ENCODE results near the gene SH3RF3.

The SH3RF3 gene

DNA sequence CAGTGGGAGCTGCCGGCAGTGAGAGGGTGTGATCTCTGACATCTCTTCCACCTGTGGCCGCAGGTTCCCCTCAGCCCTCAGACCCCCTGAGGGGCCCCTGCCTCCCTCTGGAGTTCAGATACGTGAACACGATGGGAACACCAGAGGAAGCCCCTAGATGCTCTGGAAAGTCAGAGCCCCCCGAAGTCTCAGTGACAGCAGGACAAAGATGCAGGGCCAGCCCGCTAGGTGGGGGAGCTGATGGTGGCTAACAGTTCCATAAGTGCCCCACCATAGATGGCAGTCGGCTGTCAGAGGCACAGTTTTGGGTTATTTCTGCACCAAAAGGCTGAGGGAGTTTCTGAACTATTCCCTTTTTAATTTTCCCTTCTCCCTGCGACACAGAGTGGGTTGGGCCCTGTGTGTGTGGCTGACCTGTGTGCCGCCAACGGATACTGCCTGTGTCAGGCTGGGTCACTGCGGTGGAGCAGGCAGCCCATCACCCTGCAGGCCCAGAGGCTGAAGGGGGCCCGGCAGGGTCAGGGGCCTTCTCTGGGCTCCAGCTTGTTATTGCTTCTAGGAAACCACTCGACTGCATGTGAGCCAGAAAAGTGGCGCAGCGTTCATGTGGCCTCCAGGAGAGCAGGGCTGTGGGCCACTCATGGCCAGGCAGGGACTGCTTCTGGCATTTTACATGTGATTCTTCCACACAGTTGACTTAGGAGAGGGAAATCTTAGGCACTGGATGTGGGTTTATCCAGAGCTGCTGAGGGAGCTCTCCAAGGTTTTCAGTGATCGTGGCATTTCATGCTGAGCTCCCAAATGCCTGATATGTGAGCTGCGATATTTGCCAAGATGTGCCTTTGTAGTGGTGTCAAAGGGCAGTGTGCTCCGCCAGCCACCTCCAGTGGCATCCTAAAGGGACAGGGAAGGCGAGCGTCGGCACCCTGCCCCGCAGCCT is 225.1 kb downstream of the SH3RF3 start:
- no peak for DNase-seq (ENCODE audit: low read depth)

DNA sequence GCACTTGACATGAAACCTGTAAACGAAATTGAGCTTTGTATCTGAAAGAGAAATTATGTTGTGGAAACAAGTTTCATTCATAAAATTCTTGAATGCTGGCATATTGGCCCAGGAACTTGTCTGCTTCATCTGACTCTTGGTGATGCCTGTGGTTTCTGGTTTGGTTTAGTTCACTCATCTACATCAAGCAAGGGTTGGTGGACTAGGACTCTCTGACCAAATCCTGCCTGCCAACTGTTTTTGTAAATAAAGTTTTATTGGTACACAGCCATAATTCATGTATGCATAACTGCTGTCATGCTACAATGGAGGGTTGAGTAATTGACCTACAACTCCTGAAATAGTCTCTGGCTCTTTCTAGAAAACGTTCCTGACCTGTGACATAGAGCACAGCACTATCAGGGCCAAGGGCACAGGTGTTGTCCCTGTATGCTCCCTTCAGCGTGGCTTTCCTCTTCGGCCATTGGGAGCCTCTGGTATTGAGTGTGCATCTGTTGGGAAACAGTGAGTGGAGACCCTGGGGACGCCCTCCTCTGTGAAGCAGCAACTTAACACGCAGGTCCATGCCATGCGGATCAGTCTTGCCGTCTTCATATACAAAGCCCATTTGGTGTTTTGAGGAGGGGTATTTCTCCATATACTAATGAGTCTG is 226.3 kb downstream of the SH3RF3 start:
- no peak for DNase-seq (ENCODE audit: low read depth)

DNA sequence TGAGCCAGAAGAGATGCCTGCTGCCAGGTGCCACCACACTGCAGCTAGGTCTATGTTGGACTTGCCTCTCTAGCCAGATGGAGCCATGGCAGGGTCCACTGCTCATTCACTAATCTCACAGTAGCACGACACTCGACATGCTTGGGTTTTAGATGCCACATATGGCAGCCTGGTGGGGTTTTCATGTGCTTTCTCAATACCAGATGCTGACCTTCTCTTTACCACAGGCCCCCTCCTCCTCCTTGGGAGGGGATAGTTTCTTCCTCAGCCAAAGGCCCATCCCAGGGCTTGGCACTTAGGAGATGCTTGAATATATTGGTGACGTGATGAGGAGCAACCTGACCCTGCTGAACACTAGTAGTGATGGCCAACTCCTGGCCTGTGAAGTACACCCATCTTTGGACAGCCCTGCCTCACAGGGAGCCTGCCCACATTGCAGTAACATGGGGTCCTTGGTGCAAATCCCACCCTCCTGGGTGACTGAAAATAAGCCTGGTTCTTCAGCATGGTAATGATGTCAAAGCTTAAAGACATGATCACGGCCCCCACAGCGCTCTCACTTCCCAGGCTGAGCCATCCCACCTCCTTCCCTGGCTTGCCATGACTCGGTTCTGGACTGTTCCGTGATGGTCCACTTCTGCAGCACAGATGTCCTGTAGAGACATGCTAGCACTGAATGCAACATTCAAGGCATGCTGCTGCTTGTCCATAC is 227.5 kb downstream of the SH3RF3 start:
- DNase-seq (ENCODE audit: low read depth), result no peak

DNA sequence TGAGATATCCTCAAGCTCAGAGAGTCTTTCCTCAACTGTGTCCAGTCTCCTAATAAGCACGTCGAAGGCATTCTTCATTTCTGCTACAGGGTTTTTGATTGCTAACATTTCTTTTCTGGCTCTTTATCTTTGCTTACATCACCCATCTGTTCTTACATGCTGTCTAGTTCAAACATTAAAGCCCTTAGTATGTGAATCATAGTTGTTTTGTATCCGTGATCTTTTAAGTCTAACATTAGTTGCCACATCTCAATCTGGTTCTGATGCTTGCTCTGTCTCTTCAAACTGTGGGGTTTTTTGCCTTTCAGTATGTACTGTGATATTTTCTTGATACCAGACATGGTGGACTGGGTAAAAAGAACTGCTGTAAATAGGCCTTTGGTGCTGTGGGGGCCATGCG is 235.2 kb downstream of the SH3RF3 start:
- DNase-seq (ENCODE audit: low read depth), result no peak

DNA sequence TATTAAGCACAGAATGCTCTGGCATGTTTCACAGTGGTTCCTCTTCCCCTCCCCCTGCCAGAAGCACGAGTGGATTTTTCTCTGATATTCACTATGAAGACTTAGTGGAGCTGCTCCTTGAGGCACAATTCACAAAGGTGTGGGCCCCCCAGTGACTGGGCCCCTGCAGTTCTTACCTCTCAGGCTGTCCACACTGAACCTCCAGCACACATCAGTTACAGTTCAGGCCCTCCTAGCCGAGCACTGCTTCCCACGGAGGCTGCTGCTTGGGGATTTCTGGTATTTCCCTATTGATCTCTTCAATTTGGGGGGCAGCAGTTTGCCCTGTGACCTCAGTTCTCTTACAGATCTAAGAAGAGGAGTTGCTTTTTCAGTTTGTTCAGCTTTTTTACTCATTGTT is 236.1 kb downstream of the SH3RF3 start:
- DNase-seq (ENCODE audit: low read depth), result no peak

DNA sequence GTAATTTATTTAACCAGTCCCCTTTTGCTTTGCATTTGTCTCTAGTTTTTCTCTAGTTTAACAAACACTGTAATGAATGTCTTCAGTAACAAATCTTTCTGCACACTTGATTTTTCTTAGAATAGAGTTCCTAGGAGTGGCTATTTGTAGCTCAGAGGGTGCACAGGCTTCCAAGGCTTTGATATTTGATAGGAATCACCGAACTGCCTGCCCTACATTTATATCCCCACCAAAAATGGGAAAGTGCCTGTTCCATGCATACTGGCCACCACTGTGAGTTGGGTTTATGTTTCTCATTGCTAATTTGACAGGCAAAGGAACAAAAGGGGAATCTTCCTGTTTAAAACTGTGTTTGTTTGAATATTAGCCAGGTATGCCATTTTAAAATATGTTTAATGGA is 238.7 kb downstream of the SH3RF3 start:
- DNase-seq (ENCODE audit: low read depth), result no peak

DNA sequence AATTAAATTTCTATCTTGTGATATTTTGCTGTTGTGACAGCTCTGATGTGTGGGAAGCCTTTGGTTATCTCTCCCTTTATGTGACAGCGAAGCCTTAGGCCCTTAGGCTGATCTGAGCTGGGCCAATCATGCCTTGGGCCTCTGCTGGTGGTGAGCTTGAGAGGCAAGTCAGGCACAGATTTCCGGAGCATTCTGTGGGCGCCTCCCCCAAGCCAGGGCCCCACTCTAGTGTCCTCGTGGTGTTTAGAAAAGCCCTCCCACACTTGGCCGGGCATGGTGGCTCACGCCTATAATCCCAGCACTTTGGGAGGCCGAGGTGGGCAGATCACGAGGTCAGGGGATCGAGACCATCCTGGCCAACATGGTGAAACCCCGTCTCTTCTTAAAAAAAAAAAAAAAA is 239.8 kb downstream of the SH3RF3 start:
- no peak for DNase-seq (ENCODE audit: low read depth)

DNA sequence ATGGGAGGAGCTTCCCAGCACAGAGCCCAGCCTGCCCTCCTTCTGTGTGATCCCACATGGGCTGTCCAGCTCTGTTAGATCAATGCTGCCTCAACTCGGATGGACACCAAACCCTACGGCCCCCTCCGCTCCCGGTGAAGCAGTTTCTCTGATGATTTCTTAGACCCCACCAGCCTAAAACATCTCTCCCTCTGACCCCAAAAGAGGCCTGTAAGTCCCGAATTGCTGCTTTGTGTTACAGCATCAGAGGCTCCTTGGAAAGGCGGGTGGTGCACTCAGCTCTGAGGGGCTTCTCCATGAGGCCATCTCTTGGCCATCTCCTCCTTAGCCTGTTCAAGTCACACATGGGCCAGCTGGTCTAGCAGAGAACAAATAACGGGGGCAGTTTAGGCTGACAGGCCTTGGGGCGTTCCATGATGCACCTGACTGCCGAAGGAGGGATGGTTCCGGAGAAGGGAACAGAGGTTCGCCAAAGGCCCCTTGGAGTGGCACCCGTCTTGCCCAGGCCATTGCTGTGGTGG is 240.7 kb downstream of the SH3RF3 start:
- DNase-seq (ENCODE audit: low read depth), result no peak

DNA sequence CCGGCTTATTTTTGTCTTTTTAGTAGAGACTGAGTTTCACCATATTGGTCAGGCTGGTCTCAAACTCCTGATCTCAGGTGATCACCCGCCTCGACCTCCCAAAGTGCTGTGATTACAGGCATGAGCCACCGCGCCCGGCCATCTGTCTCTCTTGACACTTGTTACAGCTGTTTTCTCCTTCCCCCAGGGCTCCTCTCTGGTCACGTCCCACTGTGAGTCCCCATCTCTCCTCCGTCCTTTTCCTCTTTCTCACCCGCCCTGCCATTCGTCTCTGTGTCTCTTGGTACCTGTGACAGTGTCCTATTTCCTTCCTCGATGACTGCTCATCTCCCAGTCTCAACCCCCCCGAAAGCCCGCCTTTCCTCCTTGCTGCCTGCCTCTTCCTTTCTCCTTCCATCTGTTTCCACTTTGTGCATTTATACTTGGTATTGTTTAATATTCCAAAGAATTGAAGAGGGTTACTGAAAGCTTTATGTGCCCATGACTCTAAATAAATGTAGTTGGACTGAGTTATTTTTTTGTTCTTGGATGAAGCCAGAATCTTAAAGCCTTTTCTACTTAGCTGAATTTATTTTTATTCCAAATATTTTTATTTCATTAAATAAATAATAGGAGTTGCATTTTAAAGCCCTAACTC is 241.5 kb downstream of the SH3RF3 start:
- no peak for DNase-seq (ENCODE audit: low read depth)

DNA sequence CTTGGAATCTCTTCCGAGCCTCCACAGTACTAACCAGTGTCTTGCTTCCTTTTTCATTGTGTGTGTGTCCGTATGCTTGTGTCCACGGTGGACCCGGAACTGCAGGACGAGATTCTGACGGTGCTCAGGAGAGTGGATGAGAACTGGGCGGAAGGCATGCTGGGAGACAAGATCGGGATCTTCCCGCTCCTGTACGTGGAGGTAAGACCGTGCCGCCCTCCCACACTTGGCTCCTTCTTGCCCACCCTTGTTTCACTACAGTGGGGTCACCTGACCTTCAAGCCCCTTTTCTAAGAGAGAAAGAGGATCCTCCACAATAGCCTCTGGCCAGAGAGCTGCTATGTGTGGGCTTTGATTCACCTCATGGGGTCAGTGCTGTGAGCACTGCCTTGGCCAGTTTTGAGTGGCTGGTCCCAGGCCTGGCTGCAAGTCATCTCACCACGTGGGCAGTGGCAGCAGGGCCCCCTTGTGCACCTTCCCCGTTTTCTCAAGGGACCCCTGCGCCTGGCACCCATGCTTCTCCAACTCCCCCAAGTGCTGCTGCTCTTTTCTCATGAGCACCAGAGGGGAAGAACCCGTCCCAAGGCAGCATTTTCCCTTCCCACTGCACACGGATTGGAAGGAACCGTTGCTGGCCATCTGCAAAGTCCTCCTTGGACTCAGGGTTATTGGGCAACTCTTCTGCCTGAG is 242.6 kb downstream of the SH3RF3 start:
- no peak for DNase-seq (ENCODE audit: low read depth)

DNA sequence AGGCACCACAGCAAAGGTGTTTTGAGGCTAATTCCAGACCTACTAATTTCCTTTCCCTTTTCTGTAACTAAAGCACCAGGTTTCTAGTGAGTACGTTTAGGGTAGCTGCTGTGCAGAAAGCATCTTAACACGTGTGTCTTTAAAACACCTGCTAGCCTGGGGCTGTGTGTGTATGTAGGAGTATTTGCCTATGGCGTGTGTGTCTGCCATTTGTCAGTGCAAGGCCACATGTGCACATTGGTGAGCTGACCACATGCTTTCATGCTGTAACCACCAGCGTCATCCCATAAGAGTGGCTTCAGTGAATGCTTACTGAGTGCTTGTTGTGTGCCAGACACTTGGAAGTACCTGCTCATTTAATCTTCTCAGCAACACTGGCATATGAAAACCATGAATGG is 243.2 kb downstream of the SH3RF3 start:
- DNase-seq (ENCODE audit: low read depth), result no peak

DNA sequence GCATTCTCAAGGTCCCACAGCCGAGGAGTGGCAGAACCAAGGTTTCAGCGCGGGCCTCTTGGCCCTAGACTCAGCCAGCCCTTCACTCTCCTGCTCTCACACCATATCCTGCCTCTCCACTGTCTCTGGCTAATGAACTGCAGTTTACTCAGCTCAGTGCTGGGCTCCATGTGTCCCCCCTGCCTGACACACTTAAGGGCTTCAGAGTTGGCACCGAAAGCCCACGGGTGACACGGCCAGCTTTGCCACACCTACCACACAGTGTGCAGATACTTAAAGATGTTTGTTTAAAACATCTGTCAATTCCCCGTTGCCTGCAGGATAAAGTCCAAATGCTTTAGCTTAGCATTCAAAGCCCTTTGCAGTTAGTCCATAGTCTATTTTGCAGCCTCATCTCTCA is 243.6 kb downstream of the SH3RF3 start:
- DNase-seq (ENCODE audit: low read depth), result no peak

DNA sequence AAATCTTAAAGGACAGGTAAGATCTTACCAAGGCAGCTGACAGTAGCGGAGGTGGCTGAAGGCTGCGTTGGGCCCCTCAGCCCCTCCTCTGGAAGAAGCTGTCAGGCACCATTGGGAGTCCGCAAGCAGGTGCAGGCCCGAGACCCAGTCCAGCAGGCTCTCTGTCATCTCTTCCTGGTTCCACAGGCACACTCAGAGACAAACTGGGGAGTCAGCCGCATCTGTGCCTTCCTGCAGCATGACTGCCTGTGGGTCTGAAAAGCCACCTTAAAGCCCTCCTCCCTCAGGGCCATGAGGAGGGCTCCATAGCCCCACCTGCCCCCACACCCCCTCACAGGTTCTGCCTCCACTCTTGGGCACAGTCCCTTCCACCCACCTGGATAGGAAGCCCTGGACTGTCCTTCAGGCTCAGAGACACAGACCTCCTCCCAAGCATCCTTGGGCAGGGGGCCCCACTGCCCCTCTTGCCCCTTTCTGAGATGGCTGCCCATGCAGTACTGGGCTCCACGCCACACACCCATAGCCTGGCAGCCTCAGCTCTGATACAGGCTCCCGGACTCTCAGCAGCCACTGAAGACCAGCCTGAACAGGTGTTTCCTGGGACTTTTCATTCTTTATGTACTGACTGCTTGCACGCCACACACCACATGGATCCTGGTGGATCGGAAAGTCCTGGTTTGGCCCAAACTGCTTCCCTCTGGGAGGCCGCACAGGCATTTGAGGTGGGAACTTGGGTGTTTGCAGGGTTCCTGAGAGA is 245.0 kb downstream of the SH3RF3 start:
- DNase-seq (ENCODE audit: low read depth), result no peak

DNA sequence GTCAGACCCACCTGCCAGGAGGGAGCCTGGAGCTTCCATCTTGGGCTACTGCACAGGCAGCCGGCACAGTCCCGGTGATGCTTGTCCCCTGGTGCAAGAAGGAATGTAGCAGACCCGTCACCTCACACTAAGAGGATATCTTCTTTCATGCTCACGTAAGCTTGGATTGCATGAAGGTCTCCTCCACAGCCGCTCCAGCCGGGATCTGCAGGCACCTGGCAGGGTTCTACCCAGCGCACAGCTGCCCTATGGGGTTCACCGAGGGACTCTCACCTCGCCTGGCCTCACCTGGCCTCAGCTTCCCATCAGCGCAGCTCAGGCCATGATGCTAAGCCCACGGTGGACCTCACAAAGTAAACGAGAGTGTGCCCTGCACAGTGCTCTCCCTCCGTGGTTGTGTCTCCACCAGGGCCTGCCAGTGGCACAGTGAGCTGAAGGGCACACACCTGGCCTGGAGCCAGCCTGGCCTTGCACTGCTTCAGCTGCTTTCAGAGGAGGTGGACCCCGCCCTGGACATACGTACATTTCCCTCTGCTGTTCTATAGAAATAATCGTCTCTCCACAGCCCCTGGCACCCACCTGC is 245.6 kb downstream of the SH3RF3 start:
- no peak for DNase-seq (ENCODE audit: low read depth)

DNA sequence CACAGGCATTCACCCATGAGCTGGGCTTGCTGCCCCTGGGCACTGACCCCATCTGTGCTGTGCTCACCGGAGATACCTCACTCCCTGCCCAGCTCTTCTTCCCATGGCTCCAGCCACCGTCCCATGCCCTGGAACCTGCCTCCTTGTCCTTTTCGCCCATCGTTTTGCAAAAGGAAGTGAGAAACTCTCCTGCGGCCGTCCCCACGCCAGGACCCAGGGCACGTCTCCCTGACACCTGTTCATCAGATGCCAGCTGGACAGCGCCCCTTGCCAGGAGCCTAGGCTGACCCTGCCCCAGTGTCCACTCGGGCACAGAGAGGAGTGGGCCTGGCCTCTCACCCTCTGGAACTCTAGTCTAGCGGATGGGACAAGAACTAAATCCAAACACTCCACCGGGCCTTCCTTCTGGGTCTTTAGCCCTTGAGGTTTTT is 246.1 kb downstream of the SH3RF3 start:
- DNase-seq (ENCODE audit: low read depth), result no peak

DNA sequence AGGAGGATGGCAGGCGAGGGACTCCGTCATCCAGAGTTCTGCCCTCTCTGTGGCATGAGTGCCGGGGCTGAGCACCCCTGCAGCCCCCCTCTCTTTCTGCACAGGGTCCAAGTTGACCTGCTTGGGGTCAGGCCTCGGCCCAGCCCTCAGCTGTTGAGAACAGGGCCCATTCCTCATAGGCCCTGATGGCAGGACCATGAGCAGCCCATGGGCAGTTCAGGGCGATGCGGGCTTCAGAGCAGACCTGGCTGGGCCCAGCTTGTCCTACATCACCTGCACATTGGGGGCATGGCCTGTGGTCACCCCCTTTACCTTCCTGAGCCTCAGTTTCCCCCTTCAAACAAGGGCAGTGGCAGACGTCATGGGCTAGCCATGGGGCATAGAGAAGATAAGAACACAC is 246.7 kb downstream of the SH3RF3 start:
- no peak for DNase-seq (ENCODE audit: low read depth)

DNA sequence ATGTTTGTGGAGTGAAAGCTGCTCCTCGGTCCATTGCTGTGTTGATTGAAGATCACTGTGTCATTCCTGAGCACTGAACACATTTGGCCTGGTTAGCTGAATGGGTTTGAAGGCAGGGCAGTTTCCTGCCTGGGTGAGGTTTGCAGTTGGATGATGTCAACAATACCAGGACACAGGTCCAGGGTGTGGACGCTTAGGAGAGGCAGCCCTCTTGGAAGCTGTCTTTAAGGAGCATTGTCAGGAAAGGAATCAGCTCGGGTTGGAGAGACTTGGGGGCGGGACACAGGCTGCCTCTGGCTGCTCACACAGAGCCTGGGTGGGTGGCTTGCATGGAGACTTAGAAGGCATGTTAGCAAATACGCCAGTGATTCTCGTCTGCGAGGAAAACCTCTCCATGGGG is 247.1 kb downstream of the SH3RF3 start:
- peak; percentile 30 for DNase-seq (ENCODE audit: low read depth)

DNA sequence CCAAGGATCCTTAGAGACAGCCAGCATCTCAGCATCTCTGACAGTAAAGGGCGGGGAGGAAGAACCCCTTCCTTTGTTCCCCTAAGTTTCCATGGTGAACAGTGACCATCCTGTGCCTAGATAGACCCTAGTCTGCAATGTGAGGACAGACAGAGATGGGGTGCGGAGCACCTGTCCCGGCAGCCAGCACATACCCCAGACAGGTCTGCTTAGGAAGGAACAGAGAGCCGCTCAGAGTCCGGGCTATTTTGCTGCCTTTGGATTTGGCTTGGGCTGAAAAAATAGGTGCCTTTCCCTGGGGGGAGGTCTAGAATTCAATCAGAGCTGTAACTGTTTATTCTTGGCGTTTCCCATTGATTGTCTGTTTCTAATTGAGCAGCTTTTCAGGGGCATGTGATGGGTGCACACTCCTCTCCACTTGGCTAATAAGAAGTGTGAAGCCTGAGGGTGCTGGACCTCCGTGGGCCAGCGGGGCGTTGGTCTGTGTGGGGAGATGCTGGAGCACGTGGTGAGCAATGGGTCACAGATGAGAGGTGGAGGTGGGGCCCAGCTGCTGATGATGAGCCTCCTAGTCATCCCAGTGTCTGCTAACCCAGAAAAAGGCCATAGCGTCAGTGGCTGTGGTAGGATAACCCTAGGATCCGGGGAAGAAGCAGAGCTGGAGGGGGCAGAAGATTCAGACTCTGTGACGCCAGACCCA is 247.9 kb downstream of the SH3RF3 start:
- DNase-seq (ENCODE audit: low read depth), result peak; percentile 66

DNA sequence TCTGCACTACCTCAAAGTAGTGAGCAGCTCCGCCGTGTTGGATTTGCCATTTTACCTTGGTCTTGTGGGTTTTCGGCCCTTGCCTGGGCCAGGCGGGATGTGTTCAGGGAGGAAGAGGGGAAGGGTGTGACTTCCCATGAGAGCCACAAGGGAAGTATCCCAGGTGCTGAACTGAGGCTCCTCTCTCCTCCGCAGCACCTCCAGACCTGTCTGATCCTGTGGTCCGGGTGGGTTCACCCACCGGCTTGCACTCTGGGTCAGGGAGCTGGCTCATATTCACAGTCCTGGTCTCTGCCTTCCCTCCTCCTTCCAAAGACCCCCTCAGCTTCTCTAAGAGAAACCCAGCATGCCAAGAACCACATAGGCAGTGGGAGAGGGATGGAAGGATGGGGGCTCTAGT is 249.0 kb downstream of the SH3RF3 start:
- no peak for DNase-seq (ENCODE audit: low read depth)

DNA sequence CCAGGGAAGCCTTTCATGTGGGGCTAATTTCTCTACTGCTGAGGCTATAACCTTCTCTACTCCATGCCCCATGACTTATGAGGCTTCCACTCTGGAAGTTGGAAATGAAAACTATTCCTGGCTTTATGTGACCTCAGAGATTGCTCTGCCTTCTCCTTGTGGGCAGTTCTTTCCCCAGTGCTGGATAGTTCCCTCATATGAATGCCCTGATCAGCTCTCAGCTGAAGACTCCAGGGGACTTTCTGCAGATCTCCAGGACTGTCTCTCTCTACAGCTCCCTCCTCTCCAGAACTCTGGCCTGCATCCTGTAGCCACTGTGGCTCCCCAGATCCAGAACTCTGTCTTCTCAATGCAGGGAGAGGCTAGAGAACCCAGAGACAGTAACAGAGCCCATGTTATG is 249.7 kb downstream of the SH3RF3 start:
- no peak for DNase-seq (ENCODE audit: low read depth)

Data from ELR (cell line).